IPS DF 4.7 (cell line): ENCODE data around the gene ZNF761.
"Not testable (repeated sequence)": the region's sequence is repeated elsewhere in the genome, so short reads cannot be mapped to it uniquely, and the experiment has no call there.

ENCODE experiments used
- DNase-seq: peaks from one replicate; pipeline ENCODE4 v3.0.0-alpha.2; 2013; ENCODE audit warnings: low spot score; ENCODE audit errors: extremely low read depth

ZNF761 gene

DNA sequence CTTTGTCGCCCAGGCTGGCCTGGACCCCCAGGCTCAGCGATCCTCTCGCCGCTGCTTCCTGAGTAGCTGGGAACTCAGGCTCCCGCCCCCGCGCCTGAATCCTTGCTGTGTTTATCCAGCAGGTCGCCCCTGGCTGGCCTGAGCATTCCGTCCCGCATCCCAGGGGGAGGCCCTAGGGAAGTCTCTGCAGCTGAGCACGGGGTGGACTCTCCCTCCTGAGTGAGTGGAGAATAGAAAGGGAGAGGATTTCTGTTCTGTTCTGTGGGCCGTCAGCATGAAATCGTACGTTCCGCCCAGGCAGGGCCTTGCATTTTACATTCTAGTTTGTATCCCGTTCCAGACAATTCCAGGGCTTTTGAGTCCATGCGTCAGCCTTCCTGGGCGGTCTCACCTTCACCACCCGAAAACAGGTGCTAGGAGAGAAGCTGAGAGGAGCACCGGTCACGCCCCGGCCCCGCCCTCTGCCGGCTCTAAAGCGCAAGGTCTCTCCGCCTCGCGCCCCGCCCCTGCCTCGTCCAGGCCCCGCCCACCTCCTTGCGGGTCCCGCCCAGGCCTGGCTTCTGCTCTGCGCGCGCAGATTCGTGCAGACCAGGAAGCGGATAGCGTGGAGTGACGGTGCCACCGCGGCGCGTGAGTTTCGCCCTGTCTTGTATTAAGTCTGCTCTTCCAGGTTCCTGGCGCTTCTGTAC is at the start of gene ZNF761:
Gene ZNF761 (plus strand): TSS at position 586 of the 689 bp plus-strand sequence. CDS start 15,285 bp downstream, outside the sequence.
- DNase-seq: peak; percentile 86

DNA sequence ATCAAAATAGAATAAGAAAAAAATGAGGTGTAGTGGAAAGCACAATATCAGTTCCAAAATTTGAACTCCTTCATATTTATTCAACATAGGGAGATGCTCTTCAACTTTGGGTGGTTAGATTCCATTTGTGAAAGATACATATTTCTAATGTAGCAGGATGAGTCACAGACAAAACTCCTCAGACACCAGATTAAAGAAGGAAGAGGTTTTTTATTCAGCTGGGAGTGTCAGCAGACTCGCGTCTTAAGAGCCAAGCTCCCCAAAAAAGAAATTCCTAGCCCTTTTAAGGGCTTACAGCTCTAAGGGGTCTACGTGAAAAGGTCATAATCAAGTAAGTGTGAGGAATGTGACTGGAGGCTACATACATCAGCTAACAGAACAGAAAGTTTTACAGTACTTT is 43.6 kb upstream of the ZNF761 start:
- no peak for DNase-seq

DNA sequence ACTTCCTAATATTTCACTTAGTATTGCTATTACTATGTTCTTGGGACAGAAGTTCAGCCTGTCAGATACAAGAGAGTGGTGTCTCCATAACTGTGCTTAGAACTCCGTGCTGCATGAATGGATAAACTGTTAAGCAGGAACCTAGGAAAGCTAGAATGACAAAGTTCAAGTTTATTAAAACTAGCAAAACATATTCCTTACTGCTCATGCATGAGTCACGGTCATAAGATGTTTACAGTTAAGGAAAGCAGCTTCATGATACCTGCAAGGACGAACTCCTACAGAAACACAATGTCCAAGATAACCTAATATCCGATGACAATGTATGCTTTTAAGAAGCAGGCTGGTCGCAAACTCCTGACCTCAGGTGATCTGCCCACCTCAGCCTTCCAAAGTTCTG is 42.9 kb upstream of the ZNF761 start:
- no peak for DNase-seq

DNA sequence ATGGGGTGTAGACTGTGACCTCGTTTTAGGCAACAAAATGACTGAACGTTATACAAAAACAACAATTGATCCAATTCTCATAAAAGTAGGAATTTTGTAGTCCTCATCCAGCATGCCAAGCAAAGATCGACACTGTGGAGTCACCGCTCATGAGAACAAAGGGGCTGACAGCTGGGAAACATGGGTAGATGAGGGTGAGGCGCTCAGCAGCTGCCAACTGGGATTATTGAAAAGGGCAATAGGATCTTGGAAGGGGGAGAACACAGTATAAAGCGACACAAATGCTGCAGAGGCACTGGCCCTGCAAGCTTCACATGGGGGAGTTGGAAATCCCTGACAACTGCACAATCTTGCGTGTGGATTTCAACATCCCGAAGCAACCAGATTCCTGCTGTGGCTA is 42.2 kb upstream of the ZNF761 start:
- DNase-seq: no peak

DNA sequence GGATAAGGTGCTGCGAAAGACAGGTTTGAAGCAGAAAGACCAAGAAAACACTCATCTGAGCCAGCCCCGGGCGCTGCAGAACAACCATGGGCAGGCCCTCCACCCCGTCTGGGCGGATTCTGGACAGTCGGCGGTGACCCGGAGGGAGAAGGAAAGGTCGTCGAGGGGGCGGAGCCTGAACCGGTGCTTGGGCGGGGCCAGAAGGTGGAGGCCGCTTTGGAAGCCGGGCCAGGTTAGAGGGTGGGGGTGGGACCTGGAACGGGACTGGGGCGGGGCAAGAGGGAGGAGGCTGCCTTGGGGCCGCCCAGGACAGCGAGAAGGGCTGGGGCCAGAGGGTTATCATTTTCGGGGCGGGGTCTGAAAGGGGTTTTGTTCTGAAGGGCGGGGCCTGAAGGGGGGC is 41.8 kb upstream of the ZNF761 start:
- peak; percentile 49 for DNase-seq

DNA sequence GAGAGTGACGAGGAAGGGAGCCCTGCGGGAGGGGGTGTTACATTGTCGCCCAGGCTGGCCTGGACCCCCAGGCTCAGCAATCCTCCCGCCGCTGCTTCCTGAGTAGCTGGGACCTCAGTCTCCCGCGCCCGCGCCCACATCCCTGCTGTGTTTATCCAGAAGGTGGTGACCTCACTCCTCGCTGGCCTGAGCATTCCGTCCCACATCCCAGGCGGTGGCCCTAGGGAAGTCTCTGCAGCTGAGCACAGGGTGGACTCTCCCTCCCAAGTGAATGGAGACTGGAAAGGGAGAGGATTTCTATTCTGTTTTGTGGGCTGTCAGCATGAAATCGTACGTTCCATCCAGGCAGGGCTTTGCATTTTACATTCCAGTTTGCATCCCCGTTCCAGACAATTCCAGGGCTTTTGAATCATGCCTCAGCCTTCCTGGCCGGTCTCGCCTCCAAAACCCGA is 37.2 kb upstream of the ZNF761 start:
- DNase-seq: no peak

DNA sequence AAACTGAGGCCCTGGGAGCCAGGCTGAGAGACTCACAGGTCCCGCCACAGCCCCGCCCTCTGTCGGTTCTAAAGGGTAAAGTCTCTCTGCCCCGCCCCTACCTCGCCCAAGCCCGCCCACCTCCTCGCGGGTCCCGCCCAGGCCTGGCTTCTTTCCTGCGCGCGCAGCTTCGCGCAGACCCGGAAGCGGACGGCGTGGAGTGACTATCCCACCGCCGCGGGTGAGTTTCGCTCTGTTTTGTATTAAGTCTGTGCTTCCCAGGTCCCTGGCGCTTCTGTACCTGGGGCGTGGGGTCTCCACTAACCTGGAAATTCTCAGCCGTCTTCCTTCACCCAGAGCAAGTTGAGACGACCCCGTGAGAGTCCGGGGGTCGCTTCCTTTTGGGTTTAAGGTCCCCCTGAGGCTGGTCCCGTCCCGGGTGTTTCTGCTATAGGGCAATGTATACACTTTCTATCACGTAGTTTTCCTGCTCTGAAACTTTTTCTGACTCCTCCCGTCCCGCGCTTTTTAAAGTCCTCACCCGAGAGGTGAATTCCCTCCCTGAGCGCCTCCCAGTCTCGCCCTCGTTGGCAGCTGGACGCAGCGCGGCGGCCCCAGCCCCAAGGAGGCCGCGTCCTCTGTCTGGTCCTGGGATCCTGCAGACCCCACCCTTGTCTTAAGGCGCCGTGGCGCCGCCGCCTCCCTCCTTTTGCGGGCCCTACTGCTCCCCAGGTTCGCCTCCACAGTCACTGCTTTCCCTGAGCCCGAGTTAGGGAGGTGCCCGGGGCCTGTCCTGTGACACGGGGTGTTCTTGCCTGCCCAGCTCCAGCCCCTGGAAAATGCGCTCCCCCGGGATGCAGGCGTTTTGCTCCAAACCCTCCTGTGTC is 36.6 kb upstream of the ZNF761 start, which contains the start of gene ZNF765:
Gene ZNF765 (plus strand): TSS at position 176 of the 866 bp plus-strand sequence. CDS start 2,867 bp downstream, outside the sequence.
- DNase-seq: peak; percentile 58

DNA sequence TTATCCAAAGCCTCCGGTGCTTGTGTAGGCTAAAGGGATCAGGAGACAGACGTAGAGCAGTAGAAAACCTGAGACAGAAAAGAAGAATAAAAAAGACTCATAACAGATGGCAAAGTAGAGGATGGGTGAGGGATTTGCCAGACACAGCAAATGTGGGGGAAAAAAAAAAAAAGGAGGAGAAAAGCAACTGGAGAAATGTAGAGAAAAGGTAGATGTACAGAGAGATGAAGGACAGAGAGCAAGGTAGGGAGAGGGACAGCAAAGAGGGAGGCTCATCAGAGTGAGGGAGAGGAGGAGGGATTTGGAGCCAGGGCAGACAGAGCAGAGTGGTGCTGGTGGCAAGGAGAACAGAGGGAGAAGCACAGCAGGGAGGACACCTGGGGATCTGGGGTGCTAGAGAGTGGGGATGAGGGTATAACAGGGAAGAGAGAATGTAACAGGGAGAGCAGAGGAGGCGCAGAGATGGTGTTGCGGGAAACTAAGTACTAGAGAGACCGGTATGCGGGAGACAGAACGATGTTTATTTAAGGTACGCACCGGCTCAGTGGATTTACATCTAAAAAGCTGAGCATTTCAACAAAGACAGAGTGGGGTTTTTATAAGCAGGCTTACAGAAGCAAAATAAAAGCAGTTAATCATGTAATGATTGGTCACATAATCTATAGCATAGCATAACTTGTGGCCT is 35.8 kb upstream of the ZNF761 start:
- not testable (repeated sequence) for DNase-seq

DNA sequence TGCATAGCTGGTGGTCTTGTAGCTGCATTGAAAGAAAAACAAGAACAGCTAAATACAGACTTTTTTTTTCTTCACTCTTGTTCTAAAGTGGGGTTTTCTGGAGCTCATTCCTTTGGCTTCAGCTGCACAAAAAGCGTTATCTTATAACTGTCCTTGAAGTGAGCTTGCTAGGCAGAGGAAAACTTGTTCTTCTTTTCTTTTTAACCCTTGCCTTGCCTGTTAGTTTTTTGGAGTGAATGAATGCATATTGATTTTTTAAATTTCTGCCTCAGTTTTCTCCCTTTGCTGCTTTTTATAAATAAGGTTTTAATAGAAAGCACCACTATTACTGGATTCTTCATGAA is 35.3 kb upstream of the ZNF761 start:
- DNase-seq: no peak

DNA sequence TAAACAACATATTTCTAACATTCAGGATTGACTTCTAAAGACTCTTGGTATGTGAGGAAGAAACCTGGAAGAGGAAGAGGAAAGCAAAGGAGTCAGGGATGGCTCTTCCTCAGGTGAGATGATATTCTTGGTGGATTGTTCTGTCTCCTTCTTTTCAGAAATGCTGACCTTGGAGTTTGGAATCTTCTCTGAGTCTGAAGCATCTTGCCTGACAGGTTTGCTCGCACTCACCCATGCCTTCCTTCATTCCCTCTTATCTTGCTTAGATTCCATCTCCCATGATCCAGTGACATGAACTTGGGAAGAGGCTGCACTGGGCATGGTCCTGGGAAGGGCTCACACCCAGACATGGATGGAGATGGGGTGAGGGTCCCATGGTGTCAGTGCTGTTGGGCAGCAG is 33.9 kb upstream of the ZNF761 start:
- DNase-seq: not testable (repeated sequence)

DNA sequence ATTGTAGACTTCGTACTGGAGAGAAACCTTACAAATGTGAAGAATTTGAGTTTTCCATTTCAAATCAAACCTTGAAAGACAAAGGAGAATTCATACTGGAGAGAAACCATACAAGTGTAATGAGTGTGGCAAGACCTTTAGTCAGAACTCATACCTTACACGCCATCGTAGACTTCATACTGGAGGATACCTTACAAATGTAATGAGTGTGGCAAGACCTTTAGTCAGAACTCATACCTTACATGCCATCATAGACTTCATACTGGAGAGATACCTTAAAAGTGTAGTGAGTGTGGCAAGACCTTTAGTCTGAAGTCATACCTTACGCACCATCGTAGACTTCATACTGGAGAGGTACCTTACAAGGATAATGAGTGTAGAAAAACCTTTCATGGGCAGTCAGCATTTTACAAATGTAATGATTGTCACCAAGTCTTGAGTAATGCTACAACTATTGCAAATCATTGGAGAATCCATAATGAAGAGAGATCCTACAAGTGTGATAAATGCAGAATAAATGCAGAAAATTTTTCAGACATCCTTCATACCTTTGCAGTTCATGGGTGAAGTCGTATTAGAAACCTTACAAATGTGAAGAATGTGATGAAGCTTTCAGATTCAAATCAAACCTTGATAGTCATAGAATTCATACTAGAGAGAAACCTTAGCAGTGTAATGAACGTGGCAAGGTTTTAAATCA is 22.1 kb upstream of the ZNF761 start:
- DNase-seq: no peak

DNA sequence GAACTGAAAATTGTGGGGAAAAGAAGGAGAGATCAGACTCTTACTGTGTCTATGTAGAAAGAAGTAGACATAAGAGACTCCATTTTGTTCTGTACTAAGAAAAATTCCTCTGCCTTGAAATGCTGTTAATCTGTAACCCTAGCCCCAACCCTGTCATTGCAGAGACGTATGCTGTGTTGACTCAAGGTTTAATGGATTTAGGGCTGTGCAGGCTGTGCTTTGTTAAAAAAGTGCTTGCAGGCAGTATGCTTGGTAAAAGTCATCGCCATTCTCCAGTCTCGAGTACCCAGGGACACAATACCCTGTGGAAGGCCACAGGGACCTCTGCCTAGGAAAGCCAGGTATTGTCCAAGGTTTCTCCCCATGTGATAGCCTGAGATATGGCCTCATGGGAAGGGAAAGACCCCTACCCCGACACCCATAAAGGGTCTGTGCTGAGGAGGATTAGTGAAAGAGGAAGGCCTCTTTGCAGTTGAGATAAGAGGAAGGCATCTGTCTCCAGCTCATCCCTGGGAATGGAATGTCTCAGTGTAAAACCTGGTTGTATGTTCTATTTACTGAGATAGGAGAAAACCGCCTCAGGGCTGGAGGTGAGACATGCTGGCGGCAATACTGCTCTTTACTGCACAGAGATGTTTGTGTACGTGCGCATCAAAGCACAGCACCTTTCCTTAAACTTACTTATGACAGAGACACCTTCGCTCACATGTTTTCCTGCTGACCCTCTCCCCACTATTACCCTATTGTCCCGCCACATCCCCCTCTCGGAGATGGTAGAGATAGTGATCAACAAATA is 11.1 kb upstream of the ZNF761 start:
- not testable (repeated sequence) for DNase-seq

DNA sequence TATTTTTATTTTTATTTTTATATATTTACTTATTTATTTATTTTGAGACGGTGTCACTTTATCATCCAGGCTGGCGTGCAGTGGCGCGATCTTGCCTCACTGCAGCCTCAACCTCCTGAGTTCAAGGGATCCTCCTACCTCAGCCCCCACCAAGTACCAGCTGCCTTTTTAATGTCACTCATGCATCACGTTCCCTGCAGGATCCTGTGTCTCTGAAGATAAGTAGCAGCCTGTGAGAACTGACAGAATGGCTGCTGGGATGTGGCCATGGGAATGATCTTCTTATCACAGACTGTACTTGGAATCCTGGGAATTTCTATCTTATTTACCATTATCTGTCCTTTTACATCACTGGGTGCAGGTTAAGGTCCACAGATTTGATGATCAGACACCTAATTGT is 9.2 kb upstream of the ZNF761 start:
- DNase-seq: no peak

DNA sequence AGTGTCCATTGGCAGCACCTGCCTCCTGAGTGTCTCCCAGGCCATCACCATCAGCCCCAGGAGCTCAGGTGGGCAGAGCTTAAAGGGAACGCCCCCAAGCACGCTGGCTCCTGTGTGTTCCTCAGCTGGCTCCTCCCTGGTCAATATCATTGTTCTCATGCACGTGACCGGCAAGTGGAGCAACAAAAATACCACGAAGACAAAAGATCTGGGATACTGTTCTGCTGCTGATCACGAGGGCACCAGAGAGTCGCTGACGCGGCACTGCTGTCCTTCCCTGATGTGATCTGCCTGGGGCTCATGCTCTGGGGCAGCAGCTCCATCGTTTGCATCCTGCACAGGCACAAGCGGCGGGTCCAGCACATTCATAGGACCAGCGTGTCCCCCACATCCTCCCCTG is 8.7 kb upstream of the ZNF761 start:
- DNase-seq: not testable (repeated sequence)

DNA sequence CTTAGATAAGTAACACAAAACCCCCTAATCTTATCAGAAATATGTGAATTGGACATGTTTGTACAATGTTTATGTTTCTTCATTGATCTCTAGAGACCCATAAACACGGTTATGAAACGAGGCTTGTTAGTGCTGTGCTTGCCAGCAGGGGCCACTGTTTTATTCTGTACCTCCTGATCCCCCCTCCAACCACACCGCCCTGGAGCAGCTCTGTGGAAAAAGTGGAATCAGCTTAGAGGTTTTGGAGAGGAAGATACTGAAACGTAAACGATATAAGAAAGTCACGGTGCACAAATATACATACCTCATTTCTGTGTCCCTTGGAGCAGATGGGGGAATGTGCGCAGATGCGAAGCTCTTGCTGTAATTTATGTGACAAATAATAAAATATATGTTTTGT is 8.1 kb upstream of the ZNF761 start:
- not testable (repeated sequence) for DNase-seq

DNA sequence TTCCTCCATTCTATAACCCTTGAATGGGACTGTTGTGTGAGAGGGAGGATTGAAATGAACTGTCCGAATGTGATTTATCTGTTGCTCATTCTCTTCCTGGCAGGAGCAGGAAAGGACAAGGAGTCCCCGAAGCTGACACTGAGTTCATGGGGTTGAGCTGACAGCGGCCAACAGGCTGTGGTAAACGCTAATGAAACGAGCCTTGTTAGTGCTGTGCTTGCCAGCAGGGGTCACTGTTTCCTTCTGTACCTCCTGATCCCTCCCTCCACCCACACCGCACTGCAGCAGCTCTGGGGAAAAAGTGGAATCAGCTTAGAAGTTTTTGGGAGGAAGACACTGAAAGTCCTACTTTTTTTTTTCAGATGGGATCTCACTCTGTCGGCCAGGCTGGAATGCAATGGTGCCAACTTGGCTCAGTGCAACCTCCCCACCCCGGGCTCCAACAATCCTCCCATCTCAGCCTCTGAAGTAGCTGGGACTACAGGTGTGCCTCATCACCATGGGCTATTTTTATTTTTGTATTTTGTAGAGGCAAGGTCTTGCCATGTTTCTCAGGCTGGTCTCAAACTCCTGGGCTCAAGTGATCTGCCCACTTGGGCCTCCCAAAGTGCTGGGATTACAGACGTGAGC is 6.7 kb upstream of the ZNF761 start:
- peak; percentile 91 for DNase-seq

DNA sequence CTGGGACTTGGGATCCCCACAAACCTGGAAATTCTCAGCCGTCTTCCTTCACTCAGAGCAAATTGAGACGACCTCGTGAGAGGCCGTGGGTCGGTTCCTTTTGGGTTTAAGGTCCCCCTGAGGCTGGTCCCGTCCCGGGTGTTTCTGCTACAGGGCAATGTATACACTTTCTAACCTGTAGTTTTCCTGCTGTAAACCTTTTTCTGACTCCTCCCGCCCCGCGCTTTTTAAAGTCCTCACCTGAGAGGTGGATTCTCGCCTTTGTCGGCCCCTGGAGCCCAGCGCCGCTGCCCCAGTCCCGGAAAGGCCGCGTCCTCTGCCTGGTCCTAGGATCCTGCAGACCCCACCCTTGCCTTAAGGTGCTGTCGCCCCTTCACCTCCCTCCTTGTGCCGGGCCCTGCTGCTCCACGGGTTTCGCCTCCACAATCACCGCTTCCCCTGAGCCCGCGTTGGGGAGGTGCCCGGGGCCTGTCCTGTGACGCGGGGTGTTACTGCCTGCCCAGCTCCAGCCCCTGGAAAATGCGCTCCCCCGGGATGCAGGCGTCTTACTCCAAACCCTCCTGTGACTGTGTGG is 391 bp downstream of the ZNF761 start:
- no peak for DNase-seq

DNA sequence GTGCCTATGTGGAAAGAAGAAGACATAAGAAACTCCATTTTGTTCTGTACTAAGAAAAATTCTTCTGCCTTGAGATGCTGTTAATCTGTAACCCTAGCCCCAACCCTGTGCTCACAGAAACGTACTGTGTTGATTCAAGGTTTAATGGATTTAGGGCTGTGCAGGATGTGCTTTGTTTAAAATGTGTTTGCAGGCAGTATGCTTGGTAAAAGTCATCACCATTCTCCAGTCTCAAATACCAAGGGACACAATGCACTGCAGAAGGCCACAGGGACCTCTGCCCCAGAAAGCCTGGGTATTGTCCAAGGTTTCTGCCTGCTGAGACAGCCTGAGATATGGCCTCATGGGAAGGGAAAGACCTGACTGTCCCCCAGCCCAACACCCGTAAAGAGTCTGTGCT is 12.0 kb downstream of the ZNF761 start:
- not testable (repeated sequence) for DNase-seq

DNA sequence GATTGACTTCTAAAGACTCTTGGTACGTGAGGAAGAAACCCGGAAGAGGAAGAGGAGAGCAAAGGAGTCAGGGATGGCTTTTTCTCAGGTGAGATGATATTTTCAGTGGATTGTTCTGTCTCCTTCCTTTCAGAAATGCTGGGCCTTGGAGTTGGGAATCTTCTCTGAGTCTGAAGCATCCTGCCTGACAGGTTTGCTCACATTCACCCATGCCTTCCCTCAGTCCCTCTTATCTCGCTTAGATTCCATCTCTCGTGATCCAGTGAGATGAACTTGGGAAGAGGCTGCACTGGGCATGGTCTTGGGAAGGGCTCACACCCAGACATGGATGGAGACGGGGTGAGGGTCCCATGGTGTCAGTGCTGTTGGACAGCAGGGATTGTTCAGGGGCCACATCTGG is 15.4 kb downstream of the ZNF761 start:
- not testable (repeated sequence) for DNase-seq

DNA sequence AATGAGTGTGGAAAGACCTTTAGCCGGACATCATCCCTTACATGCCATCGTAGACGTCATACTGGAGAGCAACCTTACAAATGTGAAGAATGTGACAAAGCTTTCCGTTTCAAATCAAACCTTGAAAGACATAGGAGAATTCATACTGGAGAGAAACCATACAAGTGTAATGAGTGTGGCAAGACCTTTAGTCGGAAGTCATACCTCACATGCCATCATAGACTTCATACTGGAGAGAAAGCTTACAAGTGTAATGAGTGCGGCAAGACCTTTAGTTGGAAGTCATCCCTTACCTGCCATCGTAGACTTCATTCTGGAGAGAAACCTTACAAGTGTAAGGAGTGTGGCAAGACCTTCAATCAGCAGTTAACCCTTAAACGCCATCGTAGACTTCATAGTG is 24.0 kb downstream of the ZNF761 start:
- no peak for DNase-seq
